Femur (tissue), 1 donor: ENCODE data around the gene CCND1.
"Not testable (repeated sequence)": the region's sequence is repeated elsewhere in the genome, so short reads cannot be mapped to it uniquely, and the experiment has no call there.

Experiments used
- DNase-seq: peaks from one replicate; pipeline ENCODE4 v3.0.0-alpha.2; 2017

Gene CCND1

DNA sequence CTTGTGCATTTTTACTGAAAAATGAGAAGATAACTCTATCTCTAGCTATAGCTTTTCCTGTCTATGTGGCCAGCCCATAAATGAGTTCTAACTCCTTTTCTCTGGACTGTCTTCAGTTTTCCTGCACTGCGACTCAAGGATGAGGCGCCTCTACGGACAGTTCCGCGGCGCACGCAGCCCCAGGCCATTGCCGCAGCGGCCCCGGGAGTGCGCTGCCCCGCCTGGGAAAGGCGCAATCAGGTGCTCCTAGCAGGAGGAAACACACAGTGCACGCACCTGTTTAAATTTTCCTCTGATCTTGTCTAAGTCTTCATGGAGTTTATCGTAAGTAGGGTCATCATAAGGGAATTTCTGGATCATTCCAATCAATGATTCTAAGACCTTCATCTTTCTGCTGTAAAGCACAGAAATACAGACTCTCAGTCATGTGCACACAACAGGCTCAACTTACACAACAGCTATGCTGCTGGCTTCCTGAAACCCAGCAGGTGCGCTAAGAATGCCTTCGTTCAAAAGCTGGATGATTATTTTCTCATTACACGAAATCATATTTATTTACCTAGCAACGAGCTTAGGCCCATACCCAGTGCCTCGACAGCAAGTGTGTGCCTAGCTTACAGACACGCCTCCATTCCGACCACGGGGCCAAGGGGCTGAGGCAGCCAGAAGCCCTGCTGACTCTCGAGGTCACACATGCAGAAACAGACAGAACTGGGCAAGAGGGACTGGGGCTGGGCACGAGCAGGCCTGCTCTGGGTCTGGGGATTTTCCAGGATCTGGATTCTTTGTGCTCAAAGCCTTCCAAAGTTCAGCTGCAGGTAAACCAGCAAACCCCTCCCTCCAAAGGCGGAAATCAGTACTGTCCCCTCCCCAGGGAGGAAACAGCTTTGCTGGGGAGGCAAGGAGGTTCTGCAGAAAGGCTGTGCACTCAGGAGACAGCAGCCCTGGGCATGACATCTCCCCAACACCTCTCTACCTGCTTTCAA, 27.0 kb downstream of the CCND1 start:
- DNase-seq, result no peak

DNA sequence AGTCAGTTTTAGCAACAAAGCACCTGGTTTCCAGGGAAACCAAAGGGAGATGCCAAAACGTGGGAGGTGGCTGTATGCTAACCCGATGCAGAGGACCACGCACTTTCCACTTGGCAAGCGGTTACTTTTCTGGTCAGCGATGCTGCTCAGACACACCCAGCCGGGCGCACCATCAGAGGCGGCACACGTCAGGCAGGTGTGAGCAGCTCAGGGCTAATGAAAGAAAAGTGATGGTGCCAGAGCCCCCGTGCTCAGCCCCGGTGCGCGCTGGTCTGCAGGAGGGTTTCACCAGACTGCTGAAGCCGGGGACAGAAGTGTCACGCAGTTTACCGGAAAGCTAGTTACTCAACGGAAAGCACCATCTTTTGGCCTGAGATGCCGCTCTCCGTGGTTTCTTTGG, 28.5 kb downstream of the CCND1 start:
- no peak for DNase-seq

DNA sequence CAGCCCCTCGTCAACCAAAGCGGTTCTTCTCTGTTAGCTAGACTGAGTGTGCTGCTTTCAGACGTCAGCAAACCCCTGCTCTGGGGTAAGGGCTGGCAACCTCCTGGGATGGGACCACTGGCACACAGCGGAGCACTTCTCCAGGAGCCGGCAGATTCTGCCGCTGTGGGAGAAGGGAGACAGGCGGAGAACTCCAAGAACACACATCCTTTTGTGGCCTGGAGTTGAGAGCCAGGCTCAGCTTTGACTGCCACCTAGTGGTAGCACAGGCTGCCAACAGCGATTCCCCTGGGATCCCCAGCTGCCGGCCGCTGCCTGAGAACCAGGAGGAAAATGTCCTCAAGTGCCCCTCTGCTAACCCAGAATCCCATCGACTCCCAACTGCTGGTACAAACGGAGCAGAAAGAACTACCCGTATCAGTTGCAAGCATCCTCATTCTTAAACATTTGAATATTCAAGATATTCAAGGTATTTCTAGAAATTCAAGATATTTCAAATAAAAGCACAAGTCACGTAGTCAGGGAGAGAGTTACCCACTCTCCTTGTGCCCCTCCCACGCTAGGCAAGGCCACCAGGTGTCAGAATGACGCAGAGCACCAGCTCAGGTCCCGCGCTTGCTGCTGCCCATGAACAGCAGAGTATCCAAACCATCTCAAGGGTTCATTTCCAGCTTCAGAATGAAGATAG, 29.3 kb downstream of the CCND1 start:
- DNase-seq, result peak; percentile 92

DNA sequence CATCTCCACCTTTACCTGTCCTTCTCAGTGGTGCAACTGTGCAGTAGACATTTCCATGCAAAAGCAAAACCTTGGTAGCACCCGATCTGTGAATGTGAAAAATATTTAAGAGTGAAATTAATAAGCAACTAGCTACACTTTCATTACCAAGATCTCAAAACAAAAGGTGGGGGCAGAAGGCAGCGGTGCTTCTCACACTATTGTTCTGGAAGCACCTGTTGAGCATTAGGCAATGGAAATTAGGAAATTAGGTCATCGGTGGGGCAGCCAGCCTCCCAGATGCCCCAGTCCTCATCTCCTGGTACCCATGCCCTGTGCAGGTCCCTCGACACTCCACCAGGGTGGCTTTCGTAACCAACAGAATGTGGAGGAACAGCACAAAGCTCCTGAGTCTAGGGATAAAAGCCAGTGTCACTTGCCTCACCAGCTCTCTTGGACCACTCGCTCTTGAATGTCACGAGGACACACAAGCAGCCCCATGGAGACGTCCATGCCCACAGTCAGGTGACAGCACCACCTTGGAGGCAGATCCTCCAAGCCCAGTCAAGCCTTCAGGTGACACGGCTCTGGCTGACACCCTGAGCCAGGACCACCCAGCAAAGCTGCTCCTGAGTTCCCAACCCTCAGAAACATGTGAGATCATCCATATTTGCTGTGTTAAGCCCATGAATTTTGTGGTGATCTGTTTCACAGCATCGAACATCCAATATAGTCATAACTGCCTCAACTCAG, 30.9 kb downstream of the CCND1 start:
- no peak for DNase-seq

DNA sequence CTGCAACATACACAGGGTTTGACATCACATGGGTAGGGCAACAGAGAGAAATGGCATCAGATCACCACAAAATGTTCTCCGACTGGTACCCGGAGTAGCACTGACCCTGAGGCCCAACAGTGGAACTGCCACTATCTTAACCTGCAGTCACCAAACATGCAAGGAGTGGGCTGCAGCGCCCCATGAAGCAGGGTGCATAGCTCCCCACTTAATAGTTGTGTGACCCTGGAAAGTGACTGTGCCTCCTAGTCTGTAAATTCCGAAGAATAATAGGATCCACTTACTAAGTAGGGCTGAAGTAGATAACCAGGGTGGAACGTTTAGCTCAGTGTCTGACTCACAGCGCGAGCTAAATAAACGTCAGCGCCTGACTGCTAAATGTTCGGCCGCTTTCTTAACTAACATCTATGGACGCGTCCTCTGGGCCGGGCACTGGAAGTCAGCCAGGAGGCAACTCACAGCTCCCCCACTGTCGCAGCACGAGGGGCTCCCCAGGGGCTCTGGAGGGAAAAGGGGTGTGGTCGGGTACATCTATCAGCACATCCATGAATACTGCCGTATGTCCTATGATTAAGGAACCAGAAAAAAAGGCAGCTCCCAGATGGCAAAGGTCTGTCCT, 33.4 kb downstream of the CCND1 start:
- DNase-seq, result peak; percentile 54

DNA sequence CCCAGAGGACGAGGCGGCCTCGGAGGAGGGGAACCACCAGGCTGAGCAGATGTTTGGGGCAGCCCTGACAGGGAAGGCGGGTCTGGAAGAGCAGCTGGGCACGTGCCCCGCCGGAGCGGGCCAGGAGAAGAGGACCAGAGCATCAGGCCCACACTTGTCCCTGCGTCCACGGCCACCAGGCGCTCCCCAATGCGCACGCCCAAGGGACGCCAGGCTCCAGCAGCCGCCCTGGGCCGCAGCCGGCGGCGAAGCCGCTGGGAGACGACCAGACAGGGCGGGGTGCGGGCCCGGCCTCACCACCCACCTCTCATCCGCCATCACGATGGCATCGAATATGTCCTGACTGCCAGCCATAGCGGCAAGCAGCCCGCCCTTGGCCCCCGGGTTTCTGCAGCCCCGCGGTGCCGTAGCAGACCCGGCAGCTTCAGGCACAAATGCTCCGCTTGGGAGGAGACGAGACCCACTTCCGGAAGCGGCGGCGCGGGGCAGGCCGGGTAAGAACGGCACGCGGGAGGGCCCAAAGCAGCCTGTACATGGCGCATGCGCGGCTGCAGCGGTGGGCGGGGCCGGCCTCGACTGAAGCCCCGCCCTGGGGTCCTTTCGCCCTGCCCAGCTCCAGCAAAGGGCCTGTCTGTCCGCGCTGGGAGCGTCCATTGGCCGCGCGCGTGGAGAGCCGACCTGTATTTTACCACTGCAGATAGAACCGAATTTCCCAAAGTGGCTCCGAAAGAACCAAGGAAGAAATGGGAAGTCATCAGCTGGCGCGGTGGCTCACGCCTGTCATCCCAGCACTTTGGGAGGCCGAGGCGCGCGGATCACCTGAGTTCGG, 34.1 kb downstream of the CCND1 start, which contains the start of gene LTO1:
TSS of gene LTO1 (minus strand) at position 468 of the 829 bp plus-strand sequence. CDS start at position 354, 114 bp downstream.
- peak; percentile 98 for DNase-seq

DNA sequence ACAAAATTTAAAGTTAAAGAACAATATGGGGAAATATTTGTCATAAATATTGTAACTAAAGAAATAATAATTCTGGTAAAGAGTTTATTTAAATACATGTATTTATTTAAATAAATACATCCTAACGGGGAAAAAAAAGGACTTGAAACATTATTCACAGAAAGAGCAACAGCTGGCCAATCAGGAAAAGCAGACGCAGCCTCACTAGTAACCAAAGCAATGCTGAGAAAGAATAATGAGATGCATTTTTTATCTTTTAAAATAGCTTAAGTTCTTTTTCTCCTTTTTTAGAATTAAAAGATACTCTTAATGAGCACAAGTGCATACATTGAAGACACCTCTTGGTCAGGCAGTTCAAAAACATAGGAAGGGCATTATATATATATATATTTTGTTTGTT, 36.8 kb downstream of the CCND1 start:
- DNase-seq, result no peak

DNA sequence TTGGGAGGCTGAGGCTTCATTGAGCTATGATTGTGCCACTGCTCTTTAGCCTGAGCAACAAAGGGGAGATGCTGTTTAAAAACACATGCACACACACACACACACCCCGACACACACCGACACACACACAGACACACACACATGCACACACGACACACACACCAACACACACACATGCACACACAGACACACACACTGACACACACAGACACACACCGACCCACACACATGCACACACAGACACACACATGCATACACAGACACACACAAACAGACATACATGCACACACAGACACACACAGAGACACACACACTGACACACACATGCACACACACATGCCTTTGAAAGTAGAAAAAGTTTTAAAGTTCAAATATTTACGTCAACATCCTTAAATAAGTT, 39.7 kb downstream of the CCND1 start:
- DNase-seq, result no peak

DNA sequence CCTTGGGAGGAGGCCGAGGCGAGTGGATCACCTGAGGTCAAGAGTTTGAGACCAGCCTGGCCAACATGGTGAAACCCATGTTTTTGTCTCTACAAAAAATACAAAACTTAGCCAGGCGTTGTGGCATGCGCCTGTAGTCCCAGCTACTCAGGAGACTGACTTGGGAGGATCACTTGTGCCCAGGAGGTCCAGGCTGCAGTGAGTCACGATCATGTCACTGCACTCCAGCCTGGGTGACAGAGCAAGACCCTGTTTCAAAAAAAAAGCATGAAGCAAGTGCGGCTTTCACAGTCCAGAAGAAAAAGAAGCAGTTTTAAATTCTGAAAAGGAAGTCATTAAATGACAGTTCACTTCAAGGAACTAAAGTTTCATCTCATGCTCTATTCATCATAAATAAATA, 41.3 kb downstream of the CCND1 start:
- DNase-seq, result no peak

DNA sequence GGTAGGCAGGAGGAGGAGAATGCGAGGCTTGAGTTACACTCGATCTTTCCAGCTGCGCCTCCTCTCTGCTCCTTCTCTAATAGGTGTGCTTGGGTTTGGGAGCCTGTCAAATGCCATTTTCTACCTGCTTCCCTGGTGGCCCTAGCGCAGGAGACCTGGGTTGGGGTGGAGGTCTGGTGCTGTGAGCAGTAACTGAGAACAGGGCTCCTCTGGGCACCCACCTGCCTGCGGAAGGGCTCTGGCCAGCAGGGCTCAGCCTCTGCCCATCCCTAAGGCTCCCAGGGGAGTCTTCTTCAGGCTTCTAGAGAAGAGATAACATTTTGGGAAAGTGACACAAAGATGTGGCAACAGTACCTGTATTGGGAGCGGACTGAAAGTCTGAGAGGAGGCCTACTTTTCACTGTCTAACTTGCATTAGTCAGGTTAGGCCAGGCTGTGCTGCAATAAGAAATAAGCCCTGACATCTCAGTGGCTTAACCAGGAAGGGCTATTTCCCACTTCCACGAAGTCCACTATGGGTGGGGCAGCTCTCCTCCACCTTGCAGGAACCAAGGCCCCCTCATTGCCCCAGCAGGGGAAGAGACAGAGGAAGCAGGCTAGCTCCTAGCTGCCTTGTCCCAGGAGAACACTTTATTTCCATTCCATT, 41.8 kb downstream of the CCND1 start:
- no peak for DNase-seq

DNA sequence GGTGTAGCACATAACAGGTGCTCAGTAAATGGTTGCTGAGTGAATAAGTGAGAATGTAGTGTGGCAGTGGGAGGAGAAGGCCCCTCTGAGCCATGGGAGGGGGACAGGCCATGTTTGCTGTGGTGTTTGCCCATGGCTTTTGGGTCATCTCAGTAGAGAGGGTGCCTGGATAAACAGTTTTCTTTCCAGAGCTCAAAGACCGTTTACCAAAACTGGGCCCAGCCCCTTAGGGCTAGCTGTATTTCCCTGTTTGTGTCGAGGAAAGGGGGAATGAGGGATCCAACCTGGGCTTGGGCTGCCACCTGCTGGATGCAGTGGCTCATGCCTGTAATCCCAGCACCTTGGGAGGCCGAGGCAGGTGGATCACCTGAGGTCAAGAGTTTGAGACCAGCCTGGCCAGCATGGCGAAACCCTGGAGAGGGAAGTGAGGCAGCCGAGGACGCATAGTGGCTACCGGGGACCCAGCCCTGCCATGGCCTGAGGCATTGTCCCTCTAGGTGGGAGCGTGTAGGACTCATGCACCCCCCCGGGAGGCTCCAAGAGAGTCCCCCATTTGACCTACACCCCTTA, 42.9 kb downstream of the CCND1 start:
- DNase-seq, result no peak

DNA sequence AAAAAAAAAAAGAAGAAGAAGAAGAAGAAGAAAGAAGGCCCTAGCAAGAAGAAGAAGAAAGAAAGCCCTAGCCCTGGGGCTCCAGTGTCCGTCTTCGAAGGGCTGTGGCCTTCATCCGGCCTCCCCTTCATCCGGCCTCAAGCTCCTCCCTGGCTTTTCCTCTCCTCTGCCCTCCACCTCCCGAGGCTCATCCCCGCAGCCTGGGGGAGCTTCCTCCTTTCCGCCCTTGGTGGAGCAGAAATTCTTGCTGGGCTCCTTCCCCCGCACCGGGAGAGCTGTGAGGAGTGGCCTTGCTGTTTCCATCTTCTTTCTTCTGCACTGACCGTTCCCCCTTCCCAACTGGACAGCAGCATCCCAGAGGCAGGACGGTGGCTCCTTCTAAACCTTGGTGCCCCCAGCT, 43.7 kb downstream of the CCND1 start:
- DNase-seq, result no peak

DNA sequence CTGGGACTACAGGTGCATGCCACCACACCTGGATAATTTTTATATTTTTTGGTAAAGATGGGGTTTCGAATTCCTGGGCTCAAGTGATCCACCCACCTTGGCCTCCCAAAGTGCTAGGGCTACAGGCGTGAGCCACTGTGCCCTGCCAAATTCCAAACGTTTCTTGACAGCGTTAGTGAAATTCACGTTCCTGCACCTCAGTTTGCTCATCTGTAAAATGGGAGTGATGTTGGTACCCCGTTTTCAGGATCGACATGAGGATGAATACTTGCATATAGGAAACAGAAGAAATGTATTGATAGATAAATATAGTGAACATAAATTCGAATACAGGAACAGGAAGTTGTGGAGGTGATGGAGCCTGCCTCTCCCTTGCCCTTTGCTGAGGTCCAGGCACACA, 44.4 kb downstream of the CCND1 start:
- no peak for DNase-seq

DNA sequence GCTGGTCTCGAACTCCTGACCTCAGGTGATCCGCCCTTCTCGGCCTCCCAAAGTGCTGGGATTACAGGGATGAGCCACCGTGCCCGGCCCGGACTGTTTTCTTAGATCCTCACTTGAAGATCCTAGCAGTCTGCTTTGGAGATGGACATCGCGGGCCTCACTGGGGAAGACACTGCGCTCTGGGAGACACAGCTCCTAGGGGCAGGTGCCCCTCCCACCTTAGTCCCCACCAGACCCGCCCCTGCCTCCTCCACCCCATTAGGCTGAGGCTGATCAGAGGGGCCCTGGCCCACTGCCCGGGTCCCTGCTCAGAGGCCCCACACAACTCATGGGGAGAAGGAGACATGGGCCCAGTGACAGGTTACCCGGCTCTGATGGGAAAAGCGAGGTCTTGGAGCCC, 45.5 kb downstream of the CCND1 start:
- DNase-seq, result no peak

DNA sequence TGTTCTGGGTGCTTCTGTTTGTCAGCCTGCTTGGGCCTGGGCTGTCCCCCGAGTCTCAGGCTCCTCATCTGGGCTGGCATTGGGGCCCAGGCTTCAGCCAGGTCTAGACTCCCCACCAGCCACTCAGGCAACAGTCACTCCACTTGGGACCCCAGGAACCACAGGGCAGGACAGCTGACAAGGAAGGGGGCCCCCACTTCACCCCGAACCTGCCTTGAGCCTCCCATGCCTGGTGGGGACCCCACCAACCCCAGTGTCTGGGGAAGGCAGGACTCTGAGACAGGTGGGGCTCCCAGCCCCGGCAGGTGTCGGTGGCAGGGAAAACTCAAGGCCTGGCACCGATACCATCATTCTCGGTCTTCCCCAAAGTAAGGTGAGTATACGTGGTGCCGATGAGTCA, 45.9 kb downstream of the CCND1 start:
- DNase-seq, result no peak

DNA sequence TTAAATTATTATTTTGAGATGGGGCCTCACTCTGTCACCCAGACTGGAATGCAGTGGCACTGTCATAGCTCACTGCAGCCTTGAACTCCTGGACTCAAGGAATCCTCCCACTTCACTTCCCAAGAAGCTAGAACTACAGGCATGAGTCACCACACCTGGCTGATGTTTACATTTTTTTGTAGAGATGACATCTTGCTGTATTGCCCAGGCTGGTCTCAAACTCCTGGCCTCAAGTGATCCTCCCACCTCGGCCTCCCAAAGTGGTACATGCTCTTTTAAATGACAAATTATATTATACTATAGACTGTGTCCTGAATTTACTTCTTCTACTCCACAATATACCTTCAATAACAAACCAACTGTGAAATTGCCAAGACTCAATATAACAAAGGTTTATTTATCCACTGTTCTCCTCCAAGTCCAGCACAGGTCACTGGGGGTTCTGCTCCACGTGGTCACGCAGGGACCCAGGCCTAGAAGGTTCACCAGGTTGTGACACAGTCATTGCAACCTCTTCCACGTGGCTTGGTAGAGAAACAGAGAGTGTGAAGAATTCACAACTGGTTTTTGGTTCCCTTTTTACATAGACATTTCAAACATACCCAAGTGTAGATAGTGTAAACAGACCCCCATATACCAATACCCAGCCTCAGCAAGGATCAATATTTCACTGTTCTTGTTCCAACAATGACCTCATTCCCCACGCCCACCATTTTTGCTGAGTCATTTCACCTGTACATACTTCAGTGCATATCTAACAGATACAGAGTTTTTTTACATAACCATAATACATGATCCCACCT, 47.2 kb downstream of the CCND1 start:
- not testable (repeated sequence) for DNase-seq

DNA sequence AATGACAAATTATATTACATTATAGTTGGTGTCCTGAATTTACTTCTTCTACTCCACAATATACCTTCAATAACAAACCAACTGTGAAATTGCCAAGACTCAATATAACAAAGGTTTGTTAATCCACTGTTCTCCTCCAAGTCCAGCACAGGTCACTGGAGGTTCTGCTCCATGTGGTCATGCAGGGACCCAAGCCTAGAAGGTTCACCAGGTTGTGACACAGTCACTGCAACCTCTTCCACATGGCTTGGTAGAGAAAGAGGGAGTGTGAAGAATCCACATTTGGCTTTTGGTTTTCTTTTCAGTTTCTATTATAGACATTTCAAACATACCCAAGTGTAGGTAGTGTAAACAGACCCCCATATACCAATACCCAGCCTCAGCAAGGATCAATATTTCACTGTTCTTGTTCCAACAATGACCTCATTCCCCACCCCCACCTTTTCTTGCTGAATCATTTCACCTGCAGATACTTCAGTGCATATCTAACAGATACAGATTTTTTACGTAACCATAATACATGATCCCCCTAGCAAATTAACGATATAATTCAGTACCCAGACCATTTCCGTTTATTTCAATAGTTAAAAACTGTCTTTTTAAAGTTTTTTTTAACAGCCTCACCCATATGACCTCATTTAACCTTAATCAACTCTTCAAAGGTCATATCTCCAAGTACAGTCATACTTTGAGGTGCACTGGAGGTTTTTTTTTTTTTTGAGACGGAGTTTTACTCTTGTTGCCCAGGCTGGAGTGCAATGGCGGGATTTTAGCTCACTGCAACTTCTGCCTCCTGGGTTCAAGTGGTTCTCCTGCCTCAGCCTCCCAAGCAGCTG, 48.7 kb downstream of the CCND1 start:
- DNase-seq, result no peak

DNA sequence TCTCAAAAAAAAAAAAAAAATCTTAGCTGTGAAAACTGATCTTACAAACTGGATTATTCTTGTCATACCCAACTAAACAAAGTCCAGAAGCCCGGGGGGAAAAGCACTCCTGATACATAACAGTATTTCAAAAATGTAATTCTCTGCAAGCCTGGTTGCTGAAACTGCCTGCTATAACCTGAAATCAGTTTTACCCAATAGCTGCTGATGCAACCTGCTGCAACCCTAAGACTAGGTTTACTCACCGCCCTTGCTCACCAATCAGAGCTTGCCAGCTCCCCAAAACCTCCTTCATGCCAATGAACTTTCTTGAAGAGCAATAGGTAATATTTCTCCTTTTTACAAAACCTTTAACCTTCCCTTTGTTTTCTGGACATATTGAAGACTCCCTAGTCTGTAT, 50.5 kb downstream of the CCND1 start:
- DNase-seq, result no peak

DNA sequence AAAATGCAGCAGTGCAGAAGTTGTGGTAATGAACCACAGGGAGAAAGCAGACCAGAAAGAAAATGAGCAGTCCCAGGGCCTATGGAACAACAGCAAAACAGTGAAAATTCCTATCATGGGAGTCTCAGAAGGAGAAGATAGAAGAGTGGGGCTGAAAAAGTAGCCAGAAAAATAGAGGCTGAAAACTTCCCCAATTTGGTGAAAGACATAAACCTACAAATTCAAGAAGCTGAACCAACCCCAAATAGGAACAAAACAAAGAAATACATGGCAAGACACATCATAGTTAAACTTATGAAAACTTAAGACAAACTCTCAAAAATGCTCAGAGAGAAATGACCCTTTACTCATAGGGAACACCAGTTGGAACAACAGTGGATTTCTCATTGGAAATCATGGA, 51.5 kb downstream of the CCND1 start:
- no peak for DNase-seq
